Bone marrow (tissue), 2 donors: Measurements from ENCODE around the gene TMEM171.

Source experiments
- DNase-seq, 2 donors: peaks; one replicate each; lab custom pipeline; 2025; lab: John Stamatoyannopoulos, UW

TMEM171 gene, protein sequence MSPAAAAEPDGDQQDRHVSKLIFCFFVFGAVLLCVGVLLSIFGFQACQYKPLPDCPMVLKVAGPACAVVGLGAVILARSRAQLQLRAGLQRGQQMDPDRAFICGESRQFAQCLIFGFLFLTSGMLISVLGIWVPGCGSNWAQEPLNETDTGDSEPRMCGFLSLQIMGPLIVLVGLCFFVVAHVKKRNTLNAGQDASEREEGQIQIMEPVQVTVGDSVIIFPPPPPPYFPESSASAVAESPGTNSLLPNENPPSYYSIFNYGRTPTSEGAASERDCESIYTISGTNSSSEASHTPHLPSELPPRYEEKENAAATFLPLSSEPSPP

DNA sequence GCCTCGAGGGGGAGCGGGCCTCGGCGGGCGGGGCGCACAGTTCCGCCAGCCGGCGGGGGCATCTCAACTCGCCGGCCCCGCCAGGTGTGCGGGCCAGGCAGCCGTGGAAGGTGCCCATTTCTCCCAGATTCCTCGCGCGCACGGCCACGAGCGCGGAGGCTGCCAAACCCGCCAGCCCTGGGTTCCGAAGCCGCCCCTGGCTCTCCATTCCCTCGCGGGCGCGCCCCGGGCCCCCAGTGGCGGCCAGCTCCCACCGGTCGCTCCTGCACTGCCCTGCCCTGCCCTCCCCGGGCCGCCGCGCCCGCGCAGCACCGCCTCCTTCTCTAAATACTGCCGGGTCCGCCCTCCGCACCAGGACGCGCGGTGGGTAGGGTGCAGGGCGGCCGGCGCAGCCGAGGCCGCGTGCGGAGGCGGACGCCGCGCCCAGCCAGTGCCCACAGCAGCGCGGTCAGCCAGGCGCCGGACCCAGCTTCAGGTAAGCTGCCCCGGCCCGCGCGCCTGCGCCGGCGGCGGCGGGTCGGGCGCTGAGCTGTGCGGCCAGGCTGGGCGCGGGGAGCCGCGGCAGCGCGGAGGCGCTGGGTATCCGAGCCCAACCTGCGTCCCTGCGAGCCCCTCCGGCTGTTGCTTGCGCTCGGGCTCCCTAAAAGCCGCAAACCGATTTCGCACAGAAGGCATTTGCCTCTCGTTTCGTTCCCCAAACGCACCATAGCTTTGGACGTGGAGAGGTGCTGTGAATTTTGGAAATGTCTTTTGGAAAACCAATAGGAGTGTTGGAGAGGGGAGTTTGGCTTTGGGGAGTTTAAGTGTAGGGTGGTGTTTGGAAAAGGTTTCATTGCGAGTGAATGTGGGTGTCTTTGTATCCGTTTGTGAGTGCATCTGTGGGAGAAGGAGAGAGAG is at the start of gene TMEM171:
Gene TMEM171, plus strand, starts transcription at position 354 of the 897 bp plus-strand sequence. CDS start 2,799 bp downstream, outside the sequence.
- DNase-seq: no peak

DNA sequence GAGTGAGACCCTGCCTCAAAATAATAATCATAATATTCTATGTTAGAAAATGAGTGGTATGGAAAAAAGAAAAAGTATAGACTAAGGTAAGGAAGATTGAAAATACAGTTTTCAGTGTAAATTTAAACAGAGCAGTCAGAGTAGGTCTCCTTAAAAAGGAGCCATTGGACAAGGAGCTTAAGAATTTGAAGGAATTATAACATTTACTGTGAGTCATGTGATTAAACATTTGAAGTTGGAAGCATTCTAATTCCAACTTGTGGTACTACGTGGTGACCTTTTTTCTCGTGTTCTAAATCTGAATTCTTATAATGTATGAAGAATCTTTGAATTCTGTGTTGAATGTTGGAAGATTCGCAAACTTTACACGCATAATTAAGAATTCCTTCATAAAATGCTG is 39.3 kb upstream of the TMEM171 start:
- DNase-seq: no peak

DNA sequence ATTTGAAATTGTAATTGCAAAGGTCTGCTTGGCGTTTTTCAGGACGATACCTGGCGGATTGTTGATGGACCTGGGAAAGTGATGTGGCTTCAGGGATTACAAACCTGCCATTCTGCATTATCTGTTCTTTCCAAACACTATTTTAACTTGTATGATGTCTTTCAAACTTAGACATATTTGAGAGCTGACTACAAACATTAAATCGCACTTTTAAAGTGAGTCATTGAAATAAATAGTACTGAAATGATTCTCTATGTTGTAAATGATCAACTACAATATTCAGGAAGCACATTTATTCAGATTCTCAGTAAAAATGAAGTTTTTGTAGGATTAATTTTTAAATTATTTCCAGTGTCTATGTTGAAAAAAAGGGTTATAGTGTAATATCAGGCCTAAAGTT is 32.3 kb upstream of the TMEM171 start:
- DNase-seq: no peak

DNA sequence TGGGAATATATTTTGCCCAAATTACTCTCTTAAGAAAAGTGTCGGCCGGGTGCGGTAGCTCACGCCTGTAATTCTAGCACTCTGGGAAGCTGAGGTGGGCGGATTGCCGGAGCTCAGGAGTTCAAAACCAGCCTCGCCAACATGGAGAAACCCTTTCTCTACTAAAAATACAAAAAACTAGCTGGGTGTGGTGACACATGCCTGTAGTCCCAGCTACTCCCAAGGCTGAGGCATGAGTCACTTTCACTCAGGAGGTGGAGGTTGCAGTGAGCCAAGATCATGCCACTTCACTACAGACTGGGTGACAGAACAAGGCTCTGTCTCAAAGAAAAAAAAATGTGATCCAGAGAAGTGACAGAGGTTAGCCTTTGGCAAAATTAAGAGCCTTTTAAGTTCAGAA is 26.4 kb upstream of the TMEM171 start:
- DNase-seq: no peak

DNA sequence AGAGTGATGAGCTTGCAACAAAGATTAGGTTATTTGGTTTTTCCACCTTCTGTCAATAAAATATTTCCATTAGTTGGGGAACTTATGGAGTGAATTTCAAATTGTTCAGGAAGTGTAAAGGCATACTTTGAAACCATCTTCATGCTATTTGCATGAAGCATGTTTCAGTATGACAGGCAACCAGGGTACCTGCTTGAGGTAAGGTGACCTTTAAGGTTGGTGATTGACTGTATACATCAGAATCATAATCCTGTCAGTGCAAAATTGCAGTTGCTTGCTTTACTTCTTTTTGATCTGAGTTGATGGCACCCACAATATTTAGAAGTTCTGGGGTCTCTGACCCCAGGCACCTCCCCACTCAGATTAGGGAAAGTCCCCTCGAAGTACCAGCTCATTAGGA is 26.0 kb upstream of the TMEM171 start:
- DNase-seq: no peak

DNA sequence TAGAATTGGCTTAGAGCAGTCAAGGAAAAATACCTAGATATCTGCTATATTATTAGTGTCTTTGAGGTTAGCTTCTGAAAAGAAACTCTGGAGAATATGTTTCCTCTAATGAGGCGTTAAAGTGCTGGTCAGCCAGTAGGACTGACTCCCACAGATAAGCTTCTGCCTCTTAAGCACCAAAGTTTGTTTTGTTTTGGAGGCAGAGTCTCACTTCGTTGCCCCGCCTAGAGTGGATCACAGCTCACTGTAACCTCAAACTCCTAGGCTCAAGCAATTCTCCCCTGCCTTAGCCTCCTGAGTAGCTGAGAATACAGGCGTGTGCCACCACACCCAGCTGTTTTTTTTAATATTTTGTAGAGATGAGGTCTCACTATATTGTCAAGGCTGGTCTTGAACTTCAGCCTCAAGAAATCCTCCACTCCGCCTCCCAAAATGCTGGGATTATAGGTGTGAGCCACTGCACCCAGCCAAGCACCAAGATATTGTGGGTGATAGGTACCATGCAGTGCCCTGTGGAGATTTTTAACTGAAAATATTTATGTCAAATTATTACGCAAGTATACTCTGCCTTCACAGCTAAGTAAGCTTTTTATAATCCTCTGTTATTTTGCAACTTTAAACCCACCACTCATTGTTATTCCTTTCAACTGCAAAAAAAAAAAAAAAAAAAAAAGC is 24.7 kb upstream of the TMEM171 start:
- no peak for DNase-seq

DNA sequence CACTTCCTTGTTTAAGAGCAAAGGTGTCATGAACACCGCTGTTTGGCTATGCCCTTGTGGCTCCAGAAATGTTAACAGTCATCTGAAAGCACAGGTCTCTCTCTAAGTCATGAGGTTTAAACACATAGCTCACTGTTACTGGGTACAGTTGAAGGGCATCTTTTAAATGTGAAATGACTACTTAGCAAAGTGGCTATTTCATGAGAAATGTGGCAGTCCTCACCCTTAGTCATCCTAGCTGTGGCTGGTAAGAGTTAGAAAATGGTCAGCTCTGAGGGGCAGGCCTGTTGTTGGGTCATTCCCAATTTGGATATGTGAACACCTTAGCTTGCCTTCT is 24.2 kb upstream of the TMEM171 start:
- no peak for DNase-seq

DNA sequence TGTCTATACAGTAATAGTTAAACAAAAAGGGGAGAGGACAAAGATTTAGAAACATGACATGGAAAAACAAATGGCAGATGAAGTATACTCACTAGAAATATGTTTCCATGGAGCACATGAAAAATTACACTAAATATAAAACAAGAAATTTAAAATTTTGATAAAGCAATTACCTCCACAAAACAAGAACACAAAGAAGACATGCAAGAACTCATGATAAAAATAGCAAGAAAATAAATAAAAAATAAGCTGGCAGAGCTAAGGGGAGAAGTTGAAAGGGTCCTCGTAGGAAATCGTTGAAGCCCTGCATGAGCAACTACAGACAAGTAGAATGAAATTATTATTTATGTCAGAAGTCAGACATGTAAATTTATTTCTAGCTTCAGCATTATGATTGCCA is 22.6 kb upstream of the TMEM171 start:
- no peak for DNase-seq

DNA sequence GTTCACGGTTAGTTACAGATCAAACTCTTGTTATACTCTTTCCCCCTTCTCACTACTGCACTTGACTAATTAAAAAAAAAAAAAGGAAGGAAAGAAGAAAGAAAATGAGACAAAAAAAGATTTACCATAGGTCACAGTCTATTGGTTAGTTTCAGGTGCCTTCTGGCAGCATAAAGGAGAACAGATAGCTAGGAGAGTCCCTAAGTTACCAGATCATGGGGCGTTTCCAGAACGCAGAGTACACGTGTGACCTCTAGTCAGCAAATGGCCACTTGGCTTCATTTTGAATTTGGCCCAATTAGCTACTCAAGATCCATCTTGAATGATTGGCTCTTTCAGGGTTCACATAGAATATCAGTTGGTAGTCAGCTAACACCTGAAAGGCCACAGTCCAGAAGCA is 20.3 kb upstream of the TMEM171 start:
- DNase-seq: no peak

DNA sequence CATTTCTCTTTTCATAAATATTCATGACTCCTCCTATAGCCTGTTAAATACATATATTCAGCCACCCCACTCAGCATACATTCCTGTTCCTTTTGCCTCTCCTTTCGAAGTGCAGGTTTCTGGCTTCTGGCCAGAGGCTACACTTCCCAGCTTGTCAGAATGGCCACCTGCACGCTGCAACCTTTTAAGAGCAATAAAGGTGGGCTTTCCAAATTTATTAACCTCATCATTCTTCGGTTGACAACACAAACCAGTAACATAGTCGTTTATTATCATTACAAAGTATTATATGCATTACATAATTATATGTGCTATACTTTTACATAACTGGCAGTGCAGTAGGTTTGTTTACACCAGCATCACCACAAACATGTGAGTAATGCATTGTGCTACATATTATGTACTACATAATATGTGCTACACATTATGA is 16.5 kb upstream of the TMEM171 start:
- no peak for DNase-seq

DNA sequence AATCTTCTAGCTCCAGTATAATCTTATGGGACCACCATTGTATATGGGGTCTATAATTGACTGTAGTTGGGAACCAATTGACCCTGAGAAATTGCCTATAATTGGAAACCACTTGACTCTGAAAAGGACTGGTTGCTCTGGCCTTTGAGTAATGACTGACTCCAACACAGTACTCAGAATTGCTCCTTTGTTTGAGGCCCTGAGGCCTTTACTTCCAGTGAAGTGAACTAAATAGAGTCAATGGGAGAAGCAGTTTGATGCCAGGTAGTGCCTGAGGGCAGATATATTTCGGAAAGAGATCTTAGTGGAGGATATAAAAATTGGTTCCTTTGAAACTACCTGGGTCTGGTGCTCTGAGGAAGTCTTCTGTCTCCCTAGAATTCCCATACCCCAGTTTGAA is 16.0 kb upstream of the TMEM171 start:
- DNase-seq: no peak

DNA sequence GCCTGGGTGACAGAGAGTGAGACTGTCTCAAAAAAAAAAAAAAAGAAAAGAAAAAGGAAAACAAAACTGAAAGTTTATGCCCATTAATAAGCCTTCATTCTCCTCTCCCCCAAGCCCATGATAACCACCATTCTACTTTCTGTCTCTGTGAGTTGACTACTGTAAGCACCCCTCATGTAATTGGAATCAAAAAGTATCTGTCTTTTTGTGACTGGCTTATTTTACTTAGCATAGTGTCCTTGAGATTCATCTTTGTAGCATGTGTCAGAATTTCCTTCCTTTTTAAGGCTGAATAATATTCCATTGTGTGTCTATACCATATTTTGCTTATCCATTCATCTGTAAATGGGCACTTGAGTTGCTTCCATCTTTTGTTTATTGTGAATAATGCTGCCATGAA is 14.0 kb upstream of the TMEM171 start:
- DNase-seq: no peak

DNA sequence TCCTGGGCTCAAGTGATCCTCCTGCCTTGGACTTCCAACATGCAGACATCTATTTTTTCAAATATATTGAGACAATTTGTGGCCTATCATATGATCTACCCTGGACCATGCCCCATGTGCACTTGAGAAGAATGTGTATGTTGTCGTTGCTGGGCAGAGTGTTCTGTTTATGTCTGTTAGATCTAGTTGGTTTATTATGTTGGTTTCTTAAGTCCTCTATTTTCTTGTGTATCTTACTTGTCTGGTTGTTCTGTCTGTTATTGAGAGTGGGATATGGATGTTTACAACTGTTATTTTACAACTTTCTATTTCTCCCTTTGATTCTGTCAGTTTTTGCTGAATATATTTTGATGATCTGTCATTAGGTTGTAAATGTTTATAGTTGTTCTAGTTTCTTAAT is 10.2 kb upstream of the TMEM171 start:
- DNase-seq: no peak

DNA sequence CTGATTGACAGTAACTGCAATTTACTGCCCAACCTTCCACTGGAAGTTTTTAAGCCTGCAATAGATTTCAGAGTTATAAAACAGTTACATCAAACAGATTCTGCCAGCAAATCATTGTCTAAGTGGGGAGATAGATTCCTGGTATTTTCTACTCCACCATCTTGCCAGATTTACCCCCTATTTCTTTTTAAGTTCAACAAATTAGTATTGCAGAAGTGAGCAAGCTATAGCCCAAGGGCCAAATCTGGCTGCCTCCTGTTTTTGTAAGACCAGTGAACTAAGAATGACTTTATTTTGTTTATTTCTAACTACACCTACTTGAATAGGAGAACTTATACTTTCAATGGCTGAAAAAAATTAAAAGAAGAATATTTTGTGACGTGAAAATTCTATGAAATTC is 8.8 kb upstream of the TMEM171 start:
- no peak for DNase-seq

DNA sequence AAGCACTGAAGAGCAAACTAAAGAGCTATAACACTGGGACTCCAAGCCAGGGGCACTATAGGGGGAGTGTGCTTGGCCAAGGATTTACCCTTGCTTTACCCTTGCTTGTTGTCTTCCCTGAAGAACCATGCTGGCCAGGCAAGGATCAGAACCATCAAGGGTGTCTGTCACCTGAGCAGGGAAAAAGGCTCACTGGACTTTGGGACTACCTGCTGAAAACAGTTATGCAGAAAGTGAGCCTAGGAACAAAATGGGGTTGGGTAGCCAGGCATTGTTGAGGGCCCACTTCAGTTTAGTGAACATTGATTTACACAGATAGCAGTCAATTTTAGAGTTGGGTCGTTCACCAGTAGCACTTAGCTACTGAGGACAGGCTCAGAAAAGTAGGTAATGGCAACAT is 8.0 kb upstream of the TMEM171 start:
- no peak for DNase-seq

DNA sequence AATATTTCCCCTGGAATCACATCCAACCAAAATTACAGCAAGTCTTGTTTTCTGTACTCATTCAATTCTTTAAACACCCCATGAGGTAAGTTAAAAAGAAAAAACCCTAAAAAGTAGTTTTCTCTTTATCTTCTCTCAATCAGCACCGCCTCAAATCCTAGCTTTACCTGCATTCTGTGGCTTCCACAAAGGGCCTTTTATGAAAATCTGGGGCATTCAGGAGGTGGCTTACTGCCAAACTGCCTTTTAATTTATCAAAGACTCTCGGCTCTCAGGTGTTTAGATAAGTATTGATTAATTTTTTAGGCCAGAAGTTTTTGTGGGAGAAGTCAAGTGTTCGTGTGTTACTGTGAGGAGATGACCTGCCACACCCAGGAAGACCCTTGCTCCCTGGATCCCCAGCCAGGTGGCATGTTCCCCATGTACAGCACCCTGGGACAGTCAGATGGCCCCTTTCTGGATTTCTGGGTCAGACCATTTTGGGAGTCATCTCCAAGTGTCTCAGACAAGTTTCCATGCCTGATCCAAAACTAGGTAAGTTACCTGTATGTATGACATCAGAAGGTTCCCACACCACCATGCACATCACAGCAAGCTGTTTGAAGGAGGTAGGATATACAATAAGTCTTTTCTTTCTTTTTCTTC is 6.2 kb upstream of the TMEM171 start:
- no peak for DNase-seq

DNA sequence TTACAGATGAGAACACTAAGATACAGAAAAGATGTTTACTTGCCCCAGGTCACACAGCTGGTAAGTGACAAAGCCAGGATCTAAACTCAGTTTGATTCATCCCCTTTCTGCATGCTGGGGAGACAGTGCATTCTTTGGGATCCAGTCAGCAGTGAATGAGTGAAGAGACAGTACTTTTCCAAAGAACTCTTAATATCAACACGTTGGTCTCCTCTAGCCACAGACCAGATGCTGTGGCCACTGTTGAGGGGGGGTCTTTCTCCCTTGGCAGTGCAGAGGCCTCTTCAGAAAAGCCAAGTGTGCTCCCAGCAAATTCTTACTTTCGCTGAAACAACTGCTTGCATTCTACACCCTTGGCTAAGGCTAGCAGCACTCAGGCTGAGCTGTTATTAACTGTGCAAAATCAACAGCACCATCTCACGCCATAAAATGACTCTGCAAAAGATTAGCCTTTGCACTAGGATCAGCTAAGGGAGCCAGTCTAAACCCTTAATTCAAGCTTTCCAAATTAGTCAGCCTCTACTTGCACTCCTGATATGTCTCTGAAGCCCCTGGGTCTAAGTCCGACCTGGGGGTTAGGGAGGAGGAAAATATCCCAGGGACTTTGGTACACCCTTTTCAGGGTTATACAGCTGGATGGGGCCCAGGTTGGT is 4.8 kb upstream of the TMEM171 start:
- no peak for DNase-seq

DNA sequence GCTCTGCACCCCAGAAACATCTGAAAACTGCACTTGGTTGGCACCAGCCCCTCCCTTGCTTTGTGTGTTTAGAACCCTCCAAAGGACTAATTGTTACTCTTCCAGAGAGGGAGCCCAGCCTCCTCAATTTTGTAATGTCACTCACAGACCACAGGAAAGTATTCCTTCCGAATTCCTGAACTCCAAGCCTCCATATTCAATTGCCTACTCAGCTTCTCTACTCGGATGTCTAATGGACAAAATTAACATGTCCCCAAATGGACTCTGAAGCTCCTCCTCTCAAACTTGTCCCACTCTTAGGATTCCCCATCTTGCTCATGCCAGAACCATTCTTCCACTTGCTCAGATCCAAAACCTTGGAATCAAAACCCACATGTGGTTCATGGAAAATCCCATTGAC is 3.9 kb upstream of the TMEM171 start:
- no peak for DNase-seq

DNA sequence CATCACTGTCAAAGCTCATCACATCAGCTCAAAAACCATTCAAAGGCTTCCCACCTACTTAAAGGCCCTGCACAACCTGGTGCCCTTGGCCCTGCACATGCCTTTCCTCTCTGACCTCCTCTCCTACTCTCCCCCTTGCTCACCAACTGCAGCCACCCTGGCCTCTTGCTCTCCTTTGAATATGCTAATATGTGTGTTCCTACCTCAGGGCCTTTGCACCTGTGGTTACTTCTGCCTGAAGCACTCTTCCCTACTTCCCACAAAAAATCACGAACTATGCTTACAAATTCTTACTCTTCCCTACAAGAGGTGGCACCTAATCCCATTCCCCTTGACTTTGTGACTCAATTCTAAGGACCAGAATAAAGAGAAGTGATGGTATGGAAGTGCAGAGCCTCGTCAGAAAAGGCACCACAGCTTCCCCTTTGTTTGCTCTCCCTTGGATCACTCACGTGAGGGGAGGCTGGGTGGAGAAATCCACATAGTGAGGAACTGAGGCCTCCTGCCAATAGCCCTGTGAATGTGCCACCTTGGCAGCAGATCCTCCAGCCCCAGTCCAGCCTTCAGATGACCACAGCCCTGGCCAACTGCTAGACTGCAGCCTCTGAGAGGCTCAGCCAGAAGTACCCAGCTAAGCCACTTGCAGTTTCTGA is 3.2 kb upstream of the TMEM171 start:
- no peak for DNase-seq

DNA sequence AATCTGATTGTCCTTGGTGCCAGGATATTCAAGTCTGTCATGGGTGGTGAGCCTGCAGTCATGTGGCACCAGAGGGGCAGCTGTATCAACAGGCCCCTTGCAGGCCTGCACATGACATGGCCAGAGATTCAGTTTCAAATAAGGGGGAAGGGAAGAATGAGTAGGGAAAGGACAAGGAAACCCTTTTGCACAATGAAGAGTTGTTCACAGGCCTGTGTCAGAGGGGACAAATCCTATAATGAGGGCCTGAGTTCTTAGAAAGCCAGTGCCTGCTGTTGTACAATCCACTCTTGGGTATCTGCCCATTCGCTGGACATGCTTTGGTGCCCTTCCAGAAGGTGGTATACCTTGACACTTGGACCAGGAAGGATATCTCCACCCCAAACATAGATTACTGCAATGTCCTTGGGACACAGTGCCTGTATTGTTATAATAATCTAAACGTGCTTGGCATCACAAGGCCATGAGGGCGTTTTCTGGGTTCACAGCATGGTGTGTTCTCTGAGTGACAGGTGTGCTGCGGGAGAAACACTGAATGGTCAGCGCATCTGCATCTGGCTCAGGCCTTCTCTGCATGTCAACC is 1.9 kb upstream of the TMEM171 start:
- no peak for DNase-seq
